Prostate gland (tissue), 2 donors: ENCODE data around the gene IL1RAPL1.

Experiments used
- CTCF ChIP-seq, 4 experiments: fragments of 200-600 bp in 2 of 4; fragments of 450-650 bp in 2 of 4; sonication (generic) in 2 of 4; IDR thresholded peaks; 1 replicate in 3 of 4; 2 replicates in 1 of 4; pipeline ENCODE4 v1.5.1; 2016 to 2019; ENCODE audit warnings: antibody characterized with exemption in 4 of 4, mild to moderate bottlenecking in 2 of 4, moderate library complexity in 2 of 4
- POLR2A ChIP-seq: fragments of 450-650 bp; IDR thresholded peaks from one replicate; pipeline ENCODE4 v1.6.1; 2016; ENCODE audit warnings: antibody characterized with exemption, mild to moderate bottlenecking

GRCh38 chrX:29744966-29745365 lies 1157.7 kb downstream of the IL1RAPL1 start:
- TF ChIP-seq CTCF (IDR thresholded peaks at IDR 0.05) (no peak), POLR2A (no peak)
